SK-N-SH (cell line): ENCODE data around the gene ETDB. TPM values are rescaled to one million over a fixed set of nuclear protein-coding genes. Genes with fewer than 3 reads are reported as not detected.

Experiments used
- CTCF ChIA-PET: fragments of 300-600, 350-600 bp; formaldehyde crosslinking; extraction: SDS; loops from one replicate; lab custom pipeline; 2021; lab: Yijun Ruan, JAX
- POLR2A ChIA-PET: fragments of 350-600 bp; sonication (Branson Sonifier 250); formaldehyde crosslinking; extraction: SDS; loops from one replicate; lab custom pipeline; 2020; ENCODE audit warnings: antibody characterized with exemption, inconsistent platforms; lab: Yijun Ruan, JAX
- DNase-seq: peaks from one replicate; pipeline ENCODE4 v3.0.0; 2012
- H2AFZ ChIP-seq: fragments of 200-600 bp; sonication (generic); 2 replicates; pipeline ENCODE4 v1.8.1; 2016; ENCODE audit warnings: antibody characterized with exemption, mild to moderate bottlenecking, low read depth
- H3F3A ChIP-seq: fragments of 200-600 bp; sonication (generic); replicated peaks from 2 replicates; pipeline ENCODE3; 2016; ENCODE audit warnings: antibody characterized with exemption, mild to moderate bottlenecking; ENCODE audit not compliant: insufficient read depth
- H3K27ac ChIP-seq, 2 experiments: fragments of 200-500 bp in 1 of 2; fragments of 200-600 bp in 1 of 2; sonication (Bioruptor generic) in 1 of 2; sonication (generic), shearing (Covaris generic) in 1 of 2; 2 replicates each; pipeline versions ENCODE4 v1.5.1 to v1.6.1; 2014 to 2016; ENCODE audit warnings: low read depth in 2 of 2, inconsistent platforms in 1 of 2, low read length in 1 of 2, mild to moderate bottlenecking in 1 of 2, mixed read lengths in 1 of 2
- H3K27me3 ChIP-seq: fragments of 200-600 bp; sonication (generic), shearing (Covaris generic); 2 replicates; pipeline ENCODE4 v1.6.1; 2016; ENCODE audit warnings: mixed run types; ENCODE audit not compliant: insufficient read depth
- H3K36me3 ChIP-seq, 2 experiments: fragments of 200-500 bp in 1 of 2; fragments of 200-600 bp in 1 of 2; sonication (Bioruptor generic) in 1 of 2; sonication (generic) in 1 of 2; replicated peaks in 1 of 2; 2 replicates each; pipeline versions ENCODE3 to v1.5.1; 2014 to 2016; ENCODE audit warnings: low read length in 1 of 2, mild to moderate bottlenecking in 1 of 2; ENCODE audit not compliant: insufficient read depth in 2 of 2, control insufficient read depth in 1 of 2
- H3K4me1 ChIP-seq, 2 experiments: fragments of 200-500 bp in 1 of 2; fragments of 200-600 bp in 1 of 2; sonication (Bioruptor generic) in 1 of 2; sonication (generic), shearing (Covaris generic) in 1 of 2; 2 replicates each; pipeline versions ENCODE4 v1.5.1 to v1.6.1; 2014 to 2016; ENCODE audit warnings: low read depth in 1 of 2, low read length in 1 of 2, mixed run types in 1 of 2; ENCODE audit not compliant: insufficient read depth in 2 of 2, control insufficient read depth in 1 of 2
- H3K4me2 ChIP-seq: fragments of 200-600 bp; sonication (generic), shearing (Covaris generic); 2 replicates; pipeline ENCODE4 v1.6.1; 2017; ENCODE audit warnings: mixed run types
- H3K4me3 ChIP-seq, 2 experiments: fragments of 200-500 bp in 1 of 2; fragments of 200-600 bp in 1 of 2; sonication (Bioruptor generic) in 1 of 2; sonication (generic), shearing (Covaris generic) in 1 of 2; 2 replicates each; pipeline versions ENCODE4 v1.5.1 to v1.8.1; 2014 to 2016; ENCODE audit warnings: low read depth in 2 of 2, inconsistent platforms in 1 of 2, low read length in 1 of 2, mild to moderate bottlenecking in 1 of 2, mixed read lengths in 1 of 2, moderate library complexity in 1 of 2
- H3K79me2 ChIP-seq: fragments of 200-600 bp; sonication (generic); 2 replicates; pipeline ENCODE4 v1.8.1; 2017; ENCODE audit warnings: mild to moderate bottlenecking; ENCODE audit not compliant: insufficient read depth
- H3K9ac ChIP-seq: fragments of 200-600 bp; sonication (generic); 2 replicates; pipeline ENCODE4 v1.6.1; 2017; ENCODE audit warnings: mixed run types
- H3K9me2 ChIP-seq: fragments of 200-600 bp; sonication (generic); 2 replicates; pipeline ENCODE4 v1.6.1; 2017; ENCODE audit warnings: mixed run types
- H3K9me3 ChIP-seq: fragments of 200-600 bp; sonication (generic); 2 replicates; pipeline ENCODE4 v1.6.1; 2017; ENCODE audit warnings: mixed run types, mild to moderate bottlenecking, moderate library complexity
- H4K20me1 ChIP-seq: fragments of 200-600 bp; sonication (generic); 2 replicates; pipeline ENCODE4 v1.6.1; 2017; ENCODE audit warnings: mild to moderate bottlenecking, mixed run types; ENCODE audit not compliant: insufficient read depth
- CHD2 ChIP-seq: fragments of 150-350 bp; IDR thresholded peaks from 2 replicates; pipeline ENCODE4 v1.6.1; 2018; ENCODE audit warnings: low read length; ENCODE audit not compliant: partially characterized antibody
- EZH2phosphoT487 ChIP-seq: fragments of 200-600 bp; sonication (generic); IDR thresholded peaks from 2 replicates; pipeline ENCODE4 v1.6.1; 2017; ENCODE audit warnings: low read depth, mixed run types, mild to moderate bottlenecking, antibody characterized with exemption, moderate library complexity, borderline replicate concordance
- FOXJ3 ChIP-seq: sonication (generic); formaldehyde crosslinking; IDR thresholded peaks from 2 replicates; pipeline ENCODE4 v1.5.1; 2020; ENCODE audit warnings: mild to moderate bottlenecking, missing genetic modification reagents
- FOXM1 ChIP-seq: IDR thresholded peaks from 2 replicates; pipeline ENCODE4 v1.4.0; 2012; ENCODE audit warnings: low read depth, mild to moderate bottlenecking
- GATA2 ChIP-seq: sonication (generic); formaldehyde crosslinking; IDR thresholded peaks from 2 replicates; pipeline ENCODE4 v1.5.0; 2020; ENCODE audit warnings: mild to moderate bottlenecking, missing genetic modification reagents
- JUND ChIP-seq: IDR thresholded peaks from 2 replicates; pipeline ENCODE4 v1.4.0; 2012
- MEF2A ChIP-seq: IDR thresholded peaks from 2 replicates; pipeline ENCODE4 v1.4.0; 2012; ENCODE audit warnings: low read depth, borderline replicate concordance
- NFIC ChIP-seq: IDR thresholded peaks from 2 replicates; pipeline ENCODE4 v1.4.0; 2012; ENCODE audit warnings: borderline replicate concordance
- NRF1 ChIP-seq: IDR thresholded peaks from 2 replicates; pipeline ENCODE4 v1.6.1; 2012; ENCODE audit warnings: low read depth, mild to moderate bottlenecking, low read length
- POLR2AphosphoS5 ChIP-seq: IDR thresholded peaks from 2 replicates; pipeline ENCODE4 v1.6.1; 2012; ENCODE audit warnings: low read depth, low read length
- RAD21 ChIP-seq: IDR thresholded peaks from 2 replicates; pipeline ENCODE4 v1.6.1; 2012; ENCODE audit warnings: mild to moderate bottlenecking, low read length
- RCOR1 ChIP-seq: fragments of 150-350 bp; IDR thresholded peaks from 2 replicates; pipeline ENCODE4 v1.6.1; 2017; ENCODE audit warnings: antibody characterized with exemption, low read length
- SMC3 ChIP-seq: IDR thresholded peaks from 2 replicates; pipeline ENCODE4 v1.6.1; 2012; ENCODE audit warnings: low read depth, low read length, improper control_type of control experiment
- TAF1 ChIP-seq: IDR thresholded peaks from 2 replicates; pipeline ENCODE4 v1.6.1; 2012; ENCODE audit warnings: low read depth, mild to moderate bottlenecking, low read length, moderate library complexity, borderline replicate concordance
- TCF12 ChIP-seq: IDR thresholded peaks from 2 replicates; pipeline ENCODE4 v1.4.0; 2012
- TEAD4 ChIP-seq: IDR thresholded peaks from 2 replicates; pipeline ENCODE4 v1.4.0; 2012; ENCODE audit warnings: mild to moderate bottlenecking, borderline replicate concordance; ENCODE audit not compliant: insufficient read depth
- YY1 ChIP-seq: IDR thresholded peaks from 2 replicates; pipeline ENCODE4 v1.4.0; 2012; ENCODE audit warnings: low read depth, mild to moderate bottlenecking
- WGBS: methylation state at CpG from one replicate; pipeline ENCODE4 v1.1.6; 2017; ENCODE audit warnings: low lambda C conversion rate; 5-methylcytosine and 5-hydroxymethylcytosine counted together
- polyA plus RNA-seq, 3 experiments: library from polyadenylated mRNA; depleted of rRNA; stranded (reverse); fragments of >200 nt; gene quantifications; 2 replicates each; pipeline ENCODE4 v1.2.3, GENCODE V29; 2012
- TF ChIP-seq, protein P1 (sequence below): IDR thresholded peaks from 2 replicates; pipeline ENCODE4 v1.4.0; 2012; ENCODE audit warnings: low read depth, borderline replicate concordance
- TF ChIP-seq, protein P2 (sequence below): fragments of 150-350 bp; IDR thresholded peaks from 2 replicates; pipeline ENCODE4 v1.6.1; 2017; ENCODE audit warnings: antibody characterized with exemption, low read length, low read depth, borderline replicate concordance
- TF ChIP-seq, protein P3 (sequence below): fragments of 150-350 bp; IDR thresholded peaks from 2 replicates; pipeline ENCODE4 v1.6.1; 2016; ENCODE audit warnings: mild to moderate bottlenecking, low read depth, low read length
- TF ChIP-seq, protein P4 (sequence below): IDR thresholded peaks from 2 replicates; pipeline ENCODE4 v1.4.0; 2012; ENCODE audit warnings: low read depth, borderline replicate concordance
- TF ChIP-seq, protein P5 (sequence below): IDR thresholded peaks from 2 replicates; pipeline ENCODE4 v1.4.0; 2012; ENCODE audit warnings: low read depth

ETDB gene
- polyA plus RNA-seq, 1 of the 3 experiments (the other 2 are of a cell fraction), result not detected

DNA sequence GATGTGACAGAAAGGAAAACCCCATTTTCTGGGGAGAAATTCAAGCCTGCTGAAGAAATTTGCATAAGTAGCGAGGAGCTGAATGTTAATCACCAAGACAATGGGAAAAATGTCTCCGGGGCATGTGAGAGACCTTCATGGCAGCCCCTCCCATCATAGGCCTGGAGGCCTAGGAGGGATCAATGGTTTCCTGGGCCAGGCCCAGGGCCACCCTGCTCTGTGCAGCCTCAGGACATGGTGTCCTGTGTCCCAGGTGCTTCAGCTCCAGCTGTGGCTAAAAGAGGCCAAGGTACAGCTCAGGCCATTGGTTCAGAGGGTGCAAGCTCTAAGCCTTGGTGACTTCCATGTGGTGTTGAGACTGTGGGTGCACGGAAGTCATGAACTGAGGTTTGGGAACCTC lies 31.2 kb downstream of the ETDB start:
- WGBS, result 18% methylated on average over 3 of the region's 3 CpGs
- peaks cover 5% of the 10 kb centered on the region; the same call in 1 of the 2 replicates for H3K27me3 ChIP-seq
- POLR2A ChIA-PET, result no interaction called here

DNA sequence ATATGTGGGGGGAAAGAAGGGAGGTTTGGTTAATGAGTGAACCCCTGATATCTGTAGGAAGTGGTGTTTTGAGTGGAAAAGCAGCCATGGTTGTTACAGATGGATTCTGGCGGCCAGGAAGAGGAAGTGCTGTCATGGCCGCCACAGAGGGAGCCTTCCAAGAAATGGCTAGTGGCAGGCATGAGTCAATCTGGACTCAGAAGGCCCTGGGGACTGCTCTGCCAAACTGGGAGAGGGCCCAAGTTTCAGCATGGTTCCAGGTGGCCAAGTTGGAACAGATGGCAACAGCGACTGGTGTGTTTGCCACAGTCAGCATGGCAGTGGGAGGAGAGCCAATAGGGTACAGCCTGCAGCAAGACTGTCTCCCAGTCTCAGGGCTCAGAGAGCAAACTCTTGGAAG lies 32.5 kb downstream of the ETDB start:
- no peak overlapping the region for H3K27ac ChIP-seq
- H3K9me3 ChIP-seq, result no peaks in the 10 kb centered on the region
- no peaks in the 10 kb centered on the region for H3F3A ChIP-seq
- no peaks in the 10 kb centered on the region; the same call in 1 of the 2 replicates for H3K27me3 ChIP-seq
- WGBS, result 36% methylated on average over 3 of the region's 3 CpGs
- H3K79me2 ChIP-seq, result no peaks in the 10 kb centered on the region
- H3K4me2 ChIP-seq, result no peak overlapping the region
- CTCF ChIA-PET, result interaction anchor here (0.8 to 1.7 kb wide), 2 partner anchors 25 to 88 kb away, joined by 3 read pairs; no protein-coding TSS in a partner anchor
- no peak overlapping the region for H3K4me3 ChIP-seq
- H3K4me1 ChIP-seq, result no peaks in the 10 kb centered on the region
- POLR2A ChIA-PET, result no interaction called here
- DNase-seq, result no peak
- H3K9me2 ChIP-seq, result no peaks in the 10 kb centered on the region
- H3K9ac ChIP-seq, result no peak overlapping the region
- H3K36me3 ChIP-seq, result no peaks in the 10 kb centered on the region
- no peaks in the 10 kb centered on the region for H4K20me1 ChIP-seq
- H2AFZ ChIP-seq, result no peak overlapping the region
- no peak for TF ChIP-seq NRF1
- no peak for TF ChIP-seq TCF12
- TF ChIP-seq MEF2A, result no peak
- TF ChIP-seq, protein P1, sequence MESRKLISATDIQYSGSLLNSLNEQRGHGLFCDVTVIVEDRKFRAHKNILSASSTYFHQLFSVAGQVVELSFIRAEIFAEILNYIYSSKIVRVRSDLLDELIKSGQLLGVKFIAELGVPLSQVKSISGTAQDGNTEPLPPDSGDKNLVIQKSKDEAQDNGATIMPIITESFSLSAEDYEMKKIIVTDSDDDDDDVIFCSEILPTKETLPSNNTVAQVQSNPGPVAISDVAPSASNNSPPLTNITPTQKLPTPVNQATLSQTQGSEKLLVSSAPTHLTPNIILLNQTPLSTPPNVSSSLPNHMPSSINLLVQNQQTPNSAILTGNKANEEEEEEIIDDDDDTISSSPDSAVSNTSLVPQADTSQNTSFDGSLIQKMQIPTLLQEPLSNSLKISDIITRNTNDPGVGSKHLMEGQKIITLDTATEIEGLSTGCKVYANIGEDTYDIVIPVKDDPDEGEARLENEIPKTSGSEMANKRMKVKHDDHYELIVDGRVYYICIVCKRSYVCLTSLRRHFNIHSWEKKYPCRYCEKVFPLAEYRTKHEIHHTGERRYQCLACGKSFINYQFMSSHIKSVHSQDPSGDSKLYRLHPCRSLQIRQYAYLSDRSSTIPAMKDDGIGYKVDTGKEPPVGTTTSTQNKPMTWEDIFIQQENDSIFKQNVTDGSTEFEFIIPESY, result no peak
- TF ChIP-seq FOXM1, result no peak
- TF ChIP-seq TEAD4, result no peak
- TF ChIP-seq CHD2, result no peak
- TF ChIP-seq POLR2AphosphoS5, result no peak
- TF ChIP-seq YY1, result no peak
- TF ChIP-seq, protein P2, sequence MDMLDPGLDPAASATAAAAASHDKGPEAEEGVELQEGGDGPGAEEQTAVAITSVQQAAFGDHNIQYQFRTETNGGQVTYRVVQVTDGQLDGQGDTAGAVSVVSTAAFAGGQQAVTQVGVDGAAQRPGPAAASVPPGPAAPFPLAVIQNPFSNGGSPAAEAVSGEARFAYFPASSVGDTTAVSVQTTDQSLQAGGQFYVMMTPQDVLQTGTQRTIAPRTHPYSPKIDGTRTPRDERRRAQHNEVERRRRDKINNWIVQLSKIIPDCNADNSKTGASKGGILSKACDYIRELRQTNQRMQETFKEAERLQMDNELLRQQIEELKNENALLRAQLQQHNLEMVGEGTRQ, result no peak

More for the DNA sequence above, 31.2 kb downstream of the ETDB start:
- no peaks in the 10 kb centered on the region for H3K36me3 ChIP-seq
- H3K27ac ChIP-seq, result no peak overlapping the region
- CTCF ChIA-PET, result no interaction called here
- H4K20me1 ChIP-seq, result no peaks in the 10 kb centered on the region
- no peak for DNase-seq
- no peak overlapping the region for H3K4me3 ChIP-seq
- H3K4me2 ChIP-seq, result no peak overlapping the region
- H3K9me3 ChIP-seq, result no peaks in the 10 kb centered on the region
- no peaks in the 10 kb centered on the region for H3K79me2 ChIP-seq
- no peak overlapping the region for H3K9ac ChIP-seq
- no peaks in the 10 kb centered on the region for H3K9me2 ChIP-seq
- TF ChIP-seq FOXJ3 (CRISPR knock-in tag), result no peak
- TF ChIP-seq POLR2AphosphoS5, result no peak
- TF ChIP-seq, protein P3, sequence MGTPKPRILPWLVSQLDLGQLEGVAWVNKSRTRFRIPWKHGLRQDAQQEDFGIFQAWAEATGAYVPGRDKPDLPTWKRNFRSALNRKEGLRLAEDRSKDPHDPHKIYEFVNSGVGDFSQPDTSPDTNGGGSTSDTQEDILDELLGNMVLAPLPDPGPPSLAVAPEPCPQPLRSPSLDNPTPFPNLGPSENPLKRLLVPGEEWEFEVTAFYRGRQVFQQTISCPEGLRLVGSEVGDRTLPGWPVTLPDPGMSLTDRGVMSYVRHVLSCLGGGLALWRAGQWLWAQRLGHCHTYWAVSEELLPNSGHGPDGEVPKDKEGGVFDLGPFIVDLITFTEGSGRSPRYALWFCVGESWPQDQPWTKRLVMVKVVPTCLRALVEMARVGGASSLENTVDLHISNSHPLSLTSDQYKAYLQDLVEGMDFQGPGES, result no peak
- TF ChIP-seq YY1, result no peak
- no peak for TF ChIP-seq NFIC
- TF ChIP-seq EZH2phosphoT487, result no peak
- TF ChIP-seq SMC3, result no peak
- no peak for TF ChIP-seq GATA2
- TF ChIP-seq, protein P4, sequence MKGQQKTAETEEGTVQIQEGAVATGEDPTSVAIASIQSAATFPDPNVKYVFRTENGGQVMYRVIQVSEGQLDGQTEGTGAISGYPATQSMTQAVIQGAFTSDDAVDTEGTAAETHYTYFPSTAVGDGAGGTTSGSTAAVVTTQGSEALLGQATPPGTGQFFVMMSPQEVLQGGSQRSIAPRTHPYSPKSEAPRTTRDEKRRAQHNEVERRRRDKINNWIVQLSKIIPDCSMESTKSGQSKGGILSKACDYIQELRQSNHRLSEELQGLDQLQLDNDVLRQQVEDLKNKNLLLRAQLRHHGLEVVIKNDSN, result no peak
- TF ChIP-seq, protein P5, sequence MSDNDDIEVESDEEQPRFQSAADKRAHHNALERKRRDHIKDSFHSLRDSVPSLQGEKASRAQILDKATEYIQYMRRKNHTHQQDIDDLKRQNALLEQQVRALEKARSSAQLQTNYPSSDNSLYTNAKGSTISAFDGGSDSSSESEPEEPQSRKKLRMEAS, result no peak
- TF ChIP-seq TAF1, result no peak
- TF ChIP-seq RAD21, result no peak
- no peak for TF ChIP-seq JUND
- no peak for TF ChIP-seq CHD2
- TF ChIP-seq, protein P2, result no peak
- no peak for TF ChIP-seq FOXM1
- TF ChIP-seq RCOR1, result no peak
- no peaks in the 10 kb centered on the region for H3K4me1 ChIP-seq
- H2AFZ ChIP-seq, result no peak overlapping the region
- H3F3A ChIP-seq, result no peaks in the 10 kb centered on the region
